K562 (cell line): ENCODE data around the gene SIGLEC11. TPM values are rescaled to one million over a fixed set of nuclear protein-coding genes. Genes with fewer than 3 reads are reported as not detected.
A peak's percentile ranks its signal among the peaks of the same experiment; 100 is the strongest.

Experiments used
- BCL6 ChIP-seq: fragments of 250-450 bp; sonication (Bioruptor Pico); IDR thresholded peaks from 2 replicates; pipeline ENCODE4 v1.4.0; 2020
- BRCA1 ChIP-seq, 2 experiments: fragments of 450-650 bp in 1 of 2; sonication (generic) in 1 of 2; formaldehyde crosslinking in 1 of 2; IDR thresholded peaks; 2 replicates each; pipeline versions ENCODE4 v1.5.0 to v1.6.1; 2017 to 2020; ENCODE audit warnings: mild to moderate bottlenecking in 1 of 2, missing genetic modification reagents in 1 of 2
- DDX20 ChIP-seq: fragments of 450-650 bp; IDR thresholded peaks from 2 replicates; pipeline ENCODE4 v1.6.1; 2016; ENCODE audit warnings: missing genetic modification characterization, low read depth, mild to moderate bottlenecking, missing compliant biosample characterization, moderate library complexity
- E2F1 ChIP-seq: sonication (generic); formaldehyde crosslinking; IDR thresholded peaks from 2 replicates; pipeline ENCODE4 v1.8.1; 2023; ENCODE audit warnings: mild to moderate bottlenecking, missing genetic modification reagents, moderate library complexity
- HDGF ChIP-seq: fragments of 450-650 bp; IDR thresholded peaks from 2 replicates; pipeline ENCODE4 v1.6.1; 2016
- MAFK ChIP-seq: IDR thresholded peaks from 2 replicates; pipeline ENCODE4 v1.6.1; 2011; ENCODE audit warnings: low read length, improper control_type of control experiment
- NFRKB ChIP-seq: fragments of 450-650 bp; IDR thresholded peaks from 2 replicates; pipeline ENCODE4 v1.6.1; 2016; ENCODE audit warnings: low read depth
- NR0B1 ChIP-seq: fragments of 450-650 bp; IDR thresholded peaks from one replicate; pipeline ENCODE4 v1.6.1; 2018; ENCODE audit warnings: mild to moderate bottlenecking, moderate library complexity; ENCODE audit not compliant: partially characterized antibody
- POLR2A ChIP-seq: fragments of 450-650 bp; conservative IDR thresholded peaks from 2 replicates; pipeline ENCODE4 v1.6.1; 2016
- RB1 ChIP-seq: fragments of 450-650 bp; IDR thresholded peaks from 2 replicates; pipeline ENCODE4 v1.6.1; 2017; ENCODE audit warnings: low read depth, mild to moderate bottlenecking
- SIN3A ChIP-seq, 2 experiments: fragments of 150-350 bp in 1 of 2; IDR thresholded peaks; 2 replicates each; pipeline ENCODE4 v1.6.1; 2011 to 2016; ENCODE audit warnings: borderline replicate concordance in 2 of 2, low read depth in 2 of 2, low read length in 2 of 2, mild to moderate bottlenecking in 2 of 2, moderate library complexity in 2 of 2; ENCODE audit not compliant: control insufficient read depth in 1 of 2
- SMARCA5 ChIP-seq: fragments of 450-650 bp; IDR thresholded peaks from 2 replicates; pipeline ENCODE4 v1.6.1; 2016
- SOX6 ChIP-seq: fragments of 450-650 bp; IDR thresholded peaks from 2 replicates; pipeline ENCODE4 v1.6.1; 2014; ENCODE audit warnings: mild to moderate bottlenecking
- STAG1 ChIP-seq: sonication (generic); formaldehyde crosslinking; IDR thresholded peaks from 2 replicates; pipeline ENCODE4 v1.5.0; 2020; ENCODE audit warnings: missing genetic modification reagents, borderline replicate concordance
- STAT6 ChIP-seq: sonication (generic); formaldehyde crosslinking; IDR thresholded peaks from 2 replicates; pipeline ENCODE4 v1.8.1; 2023; ENCODE audit warnings: mild to moderate bottlenecking, missing genetic modification reagents
- THRAP3 ChIP-seq: fragments of 450-650 bp; IDR thresholded peaks from 2 replicates; pipeline ENCODE4 v1.6.1; 2016; ENCODE audit warnings: mild to moderate bottlenecking, inconsistent platforms, borderline replicate concordance
- ZBTB8A ChIP-seq: fragments of 450-650 bp; IDR thresholded peaks from 2 replicates; pipeline ENCODE4 v1.6.1; 2018; ENCODE audit warnings: mild to moderate bottlenecking, moderate library complexity; ENCODE audit not compliant: partially characterized antibody
- ZC3H11A ChIP-seq: IDR thresholded peaks from 2 replicates; pipeline ENCODE4 v1.6.1; 2012; ENCODE audit warnings: low read depth, low read length, improper control_type of control experiment
- ZNF445 ChIP-seq: fragments of 250-450 bp; sonication (Bioruptor Pico); IDR thresholded peaks from 2 replicates; pipeline ENCODE4 v1.4.0; 2020; ENCODE audit warnings: low read depth, mild to moderate bottlenecking, moderate library complexity
- ZNF592 ChIP-seq: fragments of 450-650 bp; IDR thresholded peaks from 2 replicates; pipeline ENCODE4 v1.6.1; 2017; ENCODE audit warnings: antibody characterized with exemption, mild to moderate bottlenecking
- polyA plus RNA-seq, 8 experiments: library from polyadenylated mRNA; depleted of rRNA in 4 of 8; stranded (reverse) in 5 of 8; unstranded in 3 of 8; fragments of >200 nt; fragmentation: Nextera tagmentation in 2 of 8; fragmentation: Illumina TruSeq in 1 of 8; extraction: Ambion mirVana in 2 of 8; extraction: Trizol in 1 of 8; gene quantifications; 2 replicates each; pipeline versions ENCODE4 v1.2.1 to v1.2.3, GENCODE V29; 2011 to 2014; ENCODE audit warnings: inconsistent platforms in 1 of 8, missing spikeins in 1 of 8
- total RNA-seq, 7 experiments: library from RNA; depleted of rRNA in 6 of 7; stranded (reverse); fragments of >200 nt in 6 of 7; fragmentation: Illumina TruSeq in 2 of 7; extraction: Trizol in 2 of 7; gene quantifications; 2 replicates each; pipeline versions ENCODE4 v1.2.1 to v1.2.3, GENCODE V29; 2011 to 2021; ENCODE audit warnings: low replicate concordance in 1 of 7

SIGLEC11 gene
- total and polyA plus RNA-seq, 9 of the 15 experiments (the other 6 are each of a cell fraction or from before 2014, with no cell fraction given) = not detected

GRCh38 chr19:49937750-49938381, 23.1 kb downstream of the SIGLEC11 start (continued):
- TF ChIP-seq ZC3H11A (no peak), POLR2A (no peak), NR0B1 (no peak), SMARCA5 (no peak), ZNF592 (no peak), STAT6 (CRISPR knock-in tag) (peak; percentile 16; the same call in 1 of the 2 replicates), ZNF445 (CRISPR knock-in tag) (no peak), BRCA1 (IDR thresholded peaks at IDR 0.05) (no peak), BRCA1 (CRISPR knock-in tag; IDR thresholded peaks at IDR 0.05) (no peak), RB1 (0 out of 2 replicates have a peak, but pooled peaks have one; percentile 60), MAFK (no peak), DDX20 (tag) (no peak), STAG1 (peak; percentile 91; the same call in 1 of the 2 replicates), THRAP3 (no peak), BCL6 (no peak), HDGF (no peak), ZBTB8A (no peak), SIN3A (IDR thresholded peaks at IDR 0.05; ENCODE audit: borderline replicate concordance in 2 of 2, control insufficient read depth in 1 of 2, low read depth in 2 of 2, low read length in 2 of 2) (peak in 1 of 2 experiments; percentile 7; a peak in 1 of 4 replicates), NFRKB (no peak), SOX6 (0 out of 2 replicates have a peak, but pooled peaks have one; percentile 0), E2F1 (CRISPR knock-in tag) (peak; percentile 68; the same call in 1 of the 2 replicates)
